ENCODE measurements around the gene WNT7A.

WNT7A gene

GRCh38 chr3:13792512-13793371, 87.1 kb downstream of the WNT7A start:
- DNase-seq (no peak), ATAC-seq (no peak)

- DNase-seq (no peak), ATAC-seq (no peak)
Measured at GRCh38 chr3:13792051-13792490, 87.8 kb downstream of the WNT7A start.

- no peak for DNase-seq
- no peak for ATAC-seq
Measured at GRCh38 chr3:13791198-13792050, 88.4 kb downstream of the WNT7A start.

- ATAC-seq, result no peak
Measured at GRCh38 chr3:13790376-13791197, 89.3 kb downstream of the WNT7A start.

GRCh38 chr3:13788522-13789424, 91.1 kb downstream of the WNT7A start:
- no peak for ATAC-seq
- no peak for DNase-seq

More at GRCh38 chr3:13790376-13791197, 89.3 kb downstream of the WNT7A start:
- DNase-seq, result no peak

- DNase-seq (no peak), ATAC-seq (no peak)
Measured at GRCh38 chr3:13787533-13788132, 92.2 kb downstream of the WNT7A start.

GRCh38 chr3:13786811-13787210, 93.1 kb downstream of the WNT7A start:
- DNase-seq (no peak), ATAC-seq (no peak)

GRCh38 chr3:13785853-13786436, 93.9 kb downstream of the WNT7A start:
- DNase-seq (no peak), ATAC-seq (no peak)

- ATAC-seq, result no peak
- no peak for DNase-seq
Measured at GRCh38 chr3:13785351-13785750, 94.5 kb downstream of the WNT7A start.

GRCh38 chr3:13783476-13783875, 96.4 kb downstream of the WNT7A start:
- DNase-seq (no peak), ATAC-seq (no peak)

GRCh38 chr3:13782501-13782900, 97.4 kb downstream of the WNT7A start:
- ATAC-seq (no peak), DNase-seq (no peak)

GRCh38 chr3:13781417-13781816, 98.5 kb downstream of the WNT7A start:
- ATAC-seq (no peak), DNase-seq (no peak)

- DNase-seq, result no peak
- no peak for ATAC-seq
Measured at GRCh38 chr3:13780432-13781176, 99.3 kb downstream of the WNT7A start.

GRCh38 chr3:13776253-13777050, 103.4 kb downstream of the WNT7A start:
- no peak for ATAC-seq
- no peak for DNase-seq

- no peak for ATAC-seq
Measured at GRCh38 chr3:13772885-13773745, 106.8 kb downstream of the WNT7A start.

GRCh38 chr3:13772321-13772745, 107.5 kb downstream of the WNT7A start:
- DNase-seq (no peak), ATAC-seq (no peak)

More at GRCh38 chr3:13772885-13773745, 106.8 kb downstream of the WNT7A start:
- no peak for DNase-seq

- DNase-seq (no peak), ATAC-seq (no peak)
Measured at GRCh38 chr3:13771496-13771895, 108.4 kb downstream of the WNT7A start.

All from stimulated activated naive CD8-positive, alpha-beta T cell treated with anti-CD3 and anti-CD28 coated beads, Interleukin-15, Interleukin-2, amounts not matched to agents 100 U/mL and 50 U/mL, for 24 hours (primary cell).